ENCODE measurements around the gene KCNMA1.
A peak's percentile ranks its signal among the peaks of the same experiment; 100 is the strongest.

KCNMA1 gene

DNA sequence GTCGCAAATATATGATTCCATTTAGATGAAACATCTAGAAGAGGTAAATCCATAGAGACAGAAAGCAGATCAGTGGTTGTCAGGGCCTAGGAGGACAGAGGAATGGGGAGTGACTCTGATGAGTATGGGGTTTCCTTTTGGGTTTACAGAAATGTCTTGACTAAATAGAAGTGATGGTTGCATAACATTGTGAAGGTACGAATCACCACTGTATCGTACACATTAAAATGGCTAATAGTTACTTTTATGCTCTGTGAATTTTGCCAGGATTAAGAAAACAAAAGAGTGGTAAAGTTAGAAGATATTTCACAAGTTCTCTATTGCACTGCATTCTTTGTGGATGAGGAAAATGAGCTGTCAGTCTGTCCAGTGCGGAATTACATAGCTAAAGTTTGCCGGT lies 407.4 kb downstream of the KCNMA1 start:
- FAIRE-seq (peak; percentile 89), DNase-seq (ENCODE audit: insufficient read length, low spot score) (no peak)
- no peak for TF ChIP-seq POLR2A (IDR thresholded peaks at IDR 0.05; ENCODE audit: low read depth, low read length)

DNA sequence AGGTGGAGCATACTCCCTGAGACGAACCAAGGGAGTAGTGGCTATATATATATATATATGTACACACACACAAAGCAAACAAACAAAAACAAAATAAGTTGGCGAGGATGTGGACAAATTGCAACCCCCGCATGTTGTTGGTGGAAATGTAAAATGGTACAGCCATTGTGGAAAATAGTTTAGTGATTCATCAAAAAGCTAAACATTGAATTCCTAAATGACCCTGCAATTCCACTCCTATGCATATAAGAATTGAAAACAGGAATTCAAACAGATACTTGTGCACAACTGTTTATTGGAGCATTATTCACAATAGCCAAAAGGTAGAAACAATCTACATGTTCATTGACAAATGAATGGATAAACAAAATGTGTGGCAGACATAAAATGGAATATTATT lies 407.9 kb downstream of the KCNMA1 start:
- FAIRE-seq: no peak
- no peak for DNase-seq (ENCODE audit: insufficient read length, low spot score)
- no peak for TF ChIP-seq POLR2A (IDR thresholded peaks at IDR 0.05; ENCODE audit: low read depth, low read length)

DNA sequence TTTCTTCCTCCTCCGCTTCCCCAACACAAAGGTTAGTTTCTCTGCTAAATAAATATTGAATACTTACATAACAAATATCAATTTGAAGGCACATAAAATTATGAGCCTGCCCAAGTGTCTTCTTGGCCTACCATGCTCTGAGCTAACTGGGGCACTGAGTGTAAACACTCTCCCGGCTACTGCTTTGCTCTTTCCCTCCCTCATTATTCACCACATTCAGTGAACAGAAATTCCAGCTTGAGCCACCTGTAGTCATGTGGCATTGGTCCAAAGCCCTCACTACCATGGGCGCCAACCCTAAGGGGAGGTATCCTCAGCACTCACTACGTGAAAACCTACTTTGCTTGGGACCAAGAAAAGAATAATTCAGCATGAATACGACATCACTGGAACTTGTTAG lies 409.0 kb downstream of the KCNMA1 start:
- FAIRE-seq (peak; percentile 68), DNase-seq (ENCODE audit: insufficient read length, low spot score) (no peak)
- no peak for TF ChIP-seq POLR2A (IDR thresholded peaks at IDR 0.05; ENCODE audit: low read depth, low read length)

DNA sequence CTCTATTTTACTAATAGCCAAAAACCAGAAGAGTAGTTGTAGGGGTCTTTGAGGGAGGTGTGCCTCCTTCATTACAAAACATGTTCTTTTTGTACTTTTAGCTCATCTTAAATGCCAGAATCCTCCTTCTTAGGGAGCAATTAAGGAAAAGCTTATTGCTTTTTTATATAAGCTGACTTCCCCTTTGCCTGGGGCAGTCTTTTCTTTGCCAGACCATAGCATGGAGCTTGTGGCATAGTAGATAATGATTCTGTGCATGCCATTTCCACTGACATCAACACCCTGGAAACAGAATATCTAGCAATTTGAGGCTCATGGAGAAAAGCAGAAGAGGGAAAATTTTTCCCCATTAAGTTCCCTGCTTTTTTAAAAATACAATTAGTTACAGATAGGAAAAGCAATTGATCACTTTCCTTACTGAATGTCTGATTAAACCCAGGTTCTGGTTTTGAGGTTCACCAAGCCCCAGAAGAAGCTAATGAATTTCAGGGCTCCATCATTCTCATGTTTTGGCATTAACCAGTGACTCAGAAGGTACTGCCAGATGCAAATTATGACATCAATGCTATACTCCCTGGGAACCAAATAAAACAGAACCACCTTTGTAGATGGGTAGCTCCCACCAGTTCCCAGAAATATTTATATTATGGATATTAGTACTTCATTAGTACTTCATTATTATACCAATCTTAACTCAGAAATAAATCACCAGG lies 410.6 kb downstream of the KCNMA1 start:
- no peak for TF ChIP-seq POLR2A (IDR thresholded peaks at IDR 0.05; ENCODE audit: low read depth, low read length)
- FAIRE-seq (no peak), DNase-seq (ENCODE audit: insufficient read length, low spot score) (no peak)

DNA sequence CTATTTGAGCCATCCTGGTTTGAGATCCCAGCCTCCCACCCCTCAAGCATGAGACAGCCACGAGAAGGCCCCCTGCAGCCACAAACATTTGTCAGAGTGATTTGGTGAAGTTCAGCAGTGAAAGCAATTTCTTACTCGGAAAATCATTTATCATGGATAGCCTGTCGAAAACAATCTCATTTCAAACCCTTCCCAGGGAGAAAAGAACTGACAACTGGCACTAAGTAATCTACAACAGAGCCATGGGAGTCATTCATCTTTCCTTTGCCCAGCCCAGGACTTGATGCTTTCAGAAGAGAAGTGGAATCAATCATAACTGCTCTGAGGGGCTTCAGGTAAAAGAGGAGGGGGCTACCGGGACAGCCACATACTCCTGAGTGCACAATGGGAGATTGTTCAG lies 411.2 kb downstream of the KCNMA1 start:
- DNase-seq (ENCODE audit: insufficient read length, low spot score): no peak
- FAIRE-seq: no peak
- no peak for TF ChIP-seq POLR2A (IDR thresholded peaks at IDR 0.05; ENCODE audit: low read depth, low read length)

DNA sequence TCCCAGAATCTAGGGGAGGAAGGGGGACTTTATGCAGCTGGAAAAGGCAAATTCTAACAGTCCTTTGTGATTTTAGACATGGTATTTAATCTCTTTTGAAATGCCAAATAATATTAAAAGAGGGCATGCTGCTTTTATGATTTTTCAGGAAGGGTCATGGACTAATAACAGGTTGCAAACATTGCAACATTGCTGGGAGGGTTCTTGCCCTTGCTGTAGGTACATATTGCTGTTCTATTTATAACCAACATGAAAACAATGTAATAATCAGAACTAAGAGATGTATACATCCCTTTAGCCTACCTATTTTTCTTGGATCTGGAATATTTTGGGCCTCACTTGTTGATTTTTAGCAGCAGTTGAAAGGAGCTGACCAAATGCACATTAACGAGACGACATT lies 411.6 kb downstream of the KCNMA1 start:
- no peak for DNase-seq (ENCODE audit: insufficient read length, low spot score)
- no peak for TF ChIP-seq POLR2A (IDR thresholded peaks at IDR 0.05; ENCODE audit: low read depth, low read length)
- FAIRE-seq: no peak

DNA sequence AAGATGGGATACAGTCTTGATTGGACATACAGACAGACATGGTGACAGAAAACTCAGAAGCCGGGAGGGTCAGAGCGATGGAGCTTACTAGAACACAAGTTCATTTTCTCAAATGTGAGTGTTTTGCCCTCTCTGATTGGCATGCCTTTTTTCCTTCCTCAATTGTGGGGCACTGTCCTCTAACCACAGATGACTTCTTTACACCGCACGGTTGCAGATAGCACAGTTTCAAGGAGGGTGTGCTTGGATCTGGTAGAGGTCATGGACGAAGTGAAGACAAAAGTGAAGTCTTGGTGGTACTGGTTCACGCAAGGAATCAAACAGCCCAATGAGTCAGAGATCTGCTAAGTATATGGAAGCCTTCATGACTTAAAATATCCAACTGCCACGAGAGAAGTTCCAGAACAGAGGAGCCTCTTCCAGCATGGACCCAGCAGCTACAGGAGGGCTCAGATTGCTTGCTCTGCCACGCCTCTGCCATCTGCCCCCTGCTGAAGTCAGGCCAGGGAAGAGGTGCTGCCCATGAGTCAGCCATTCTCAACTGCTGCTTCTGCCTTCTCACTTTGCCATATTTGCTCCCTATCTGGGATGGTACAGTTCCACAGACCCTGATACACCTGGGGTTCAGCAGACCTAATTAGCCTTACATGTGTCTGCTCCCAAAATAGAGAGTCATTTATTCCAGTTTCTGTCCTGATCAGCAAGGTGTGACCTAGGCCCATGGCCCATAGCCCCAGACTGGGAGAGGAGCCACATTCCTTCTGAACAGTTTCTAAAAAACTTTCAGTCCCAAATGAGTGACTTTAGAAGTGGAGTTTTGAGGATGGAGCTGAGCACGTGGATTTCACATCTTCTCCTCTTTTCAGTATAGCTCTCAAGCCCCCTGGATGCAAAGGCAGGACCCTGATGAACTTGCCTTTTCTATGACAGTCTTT lies 413.8 kb downstream of the KCNMA1 start:
- no peak for TF ChIP-seq POLR2A (IDR thresholded peaks at IDR 0.05; ENCODE audit: low read depth, low read length)
- peak; percentile 73 for FAIRE-seq
- peak; percentile 26 for DNase-seq (ENCODE audit: insufficient read length, low spot score)

DNA sequence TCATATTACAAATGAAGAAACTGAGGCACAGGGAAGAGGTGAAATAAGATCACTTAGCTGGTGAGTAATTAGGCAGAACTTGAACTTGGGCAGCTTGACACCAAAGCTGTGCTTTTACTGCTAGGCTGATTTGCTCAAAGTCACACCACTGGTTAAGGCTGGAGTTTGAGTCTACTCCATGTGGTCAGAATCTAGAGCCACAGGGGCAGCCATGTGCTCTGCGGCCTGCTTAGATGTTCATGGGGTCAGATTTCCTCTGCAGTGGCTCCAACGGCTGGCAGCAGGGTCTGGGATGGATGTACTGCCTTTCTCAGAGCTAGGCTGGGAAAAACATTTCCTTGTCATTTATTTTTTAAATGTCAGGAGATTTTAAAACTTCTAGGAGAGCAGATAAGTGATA lies 417.5 kb downstream of the KCNMA1 start:
- TF ChIP-seq POLR2A (IDR thresholded peaks at IDR 0.05; ENCODE audit: low read depth, low read length): no peak
- FAIRE-seq (no peak), DNase-seq (ENCODE audit: insufficient read length, low spot score) (no peak)

DNA sequence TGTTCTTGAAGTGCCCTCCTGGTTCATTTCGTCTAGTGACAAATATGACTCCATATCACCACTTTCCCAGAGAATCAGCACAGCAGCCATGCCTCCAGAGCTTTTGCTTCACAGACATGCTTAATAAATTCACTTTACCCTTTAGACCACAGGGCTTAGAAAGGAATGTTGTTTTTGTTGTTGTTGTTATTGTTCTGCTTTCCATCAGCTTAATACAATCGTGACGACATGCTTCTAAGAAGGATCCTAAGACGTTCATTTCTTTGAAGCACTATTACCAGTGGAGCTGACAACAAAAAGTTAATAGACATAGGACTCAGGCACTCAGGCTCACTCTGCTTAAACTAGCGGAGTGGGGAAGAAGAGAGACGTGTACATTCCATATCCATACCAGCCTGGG lies 418.6 kb downstream of the KCNMA1 start:
- DNase-seq (ENCODE audit: insufficient read length, low spot score): no peak
- FAIRE-seq: no peak
- TF ChIP-seq POLR2A (IDR thresholded peaks at IDR 0.05; ENCODE audit: low read depth, low read length): no peak

DNA sequence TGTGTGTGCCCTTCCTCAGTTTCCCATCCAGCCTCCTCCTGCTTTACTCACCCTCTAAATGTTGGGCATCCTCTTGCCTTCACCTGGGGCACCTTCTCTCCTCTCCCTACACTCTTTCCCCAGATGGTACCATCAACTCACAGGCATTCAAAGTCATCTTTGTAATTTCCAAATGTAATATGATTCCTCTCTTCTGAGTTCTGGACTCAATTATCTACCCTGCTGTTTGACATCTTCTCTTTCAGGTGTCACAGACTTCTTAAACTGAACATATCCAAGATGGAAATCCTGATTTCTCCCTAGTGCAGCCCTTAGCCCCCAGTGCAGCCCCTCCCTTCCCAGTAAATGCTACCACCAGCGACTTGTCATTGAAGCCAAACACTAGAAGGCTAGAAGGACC lies 422.8 kb downstream of the KCNMA1 start:
- DNase-seq (ENCODE audit: insufficient read length, low spot score): no peak
- TF ChIP-seq POLR2A (IDR thresholded peaks at IDR 0.05; ENCODE audit: low read depth, low read length): no peak
- no peak for FAIRE-seq

DNA sequence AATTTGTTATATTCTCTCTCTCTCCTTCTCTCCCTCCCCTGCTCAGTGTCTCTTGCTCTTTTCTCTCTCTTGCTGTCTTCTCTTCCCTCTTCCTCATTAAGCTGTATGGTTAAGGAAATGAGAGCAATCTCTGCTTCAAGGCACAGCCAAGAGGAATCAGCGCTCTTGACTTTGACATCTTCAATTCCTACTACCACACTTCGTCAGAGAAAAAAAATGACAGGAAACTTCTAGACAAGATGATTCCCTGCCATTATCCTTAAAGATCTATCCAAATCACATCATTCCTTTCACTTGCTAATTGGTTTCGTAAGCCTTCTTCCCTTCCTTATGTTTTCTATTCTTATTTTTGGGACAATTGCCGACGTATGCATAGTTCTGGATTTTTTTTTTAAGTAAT lies 425.0 kb downstream of the KCNMA1 start:
- FAIRE-seq: no peak
- no peak for TF ChIP-seq POLR2A (IDR thresholded peaks at IDR 0.05; ENCODE audit: low read depth, low read length)
- no peak for DNase-seq (ENCODE audit: insufficient read length, low spot score)

DNA sequence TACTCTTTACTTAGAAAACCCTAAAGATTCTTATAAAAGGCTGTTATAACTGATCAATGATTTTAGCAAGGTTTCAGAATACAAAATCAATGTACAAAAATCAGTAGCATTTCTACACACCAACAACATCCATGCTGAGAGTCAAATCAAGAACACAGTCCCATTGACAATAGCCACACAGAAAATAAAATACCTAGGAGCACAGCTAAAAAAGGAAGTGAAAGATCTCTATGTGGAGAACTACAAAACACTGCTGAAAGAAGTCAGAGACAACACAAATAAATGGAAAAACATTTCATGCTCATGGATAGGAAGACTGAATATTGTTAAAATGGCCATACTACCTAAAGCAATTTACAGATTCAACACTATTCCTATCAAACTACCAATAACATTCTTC lies 427.0 kb downstream of the KCNMA1 start:
- FAIRE-seq: peak; percentile 43
- no peak for TF ChIP-seq POLR2A (IDR thresholded peaks at IDR 0.05; ENCODE audit: low read depth, low read length)
- DNase-seq (ENCODE audit: insufficient read length, low spot score): no peak

DNA sequence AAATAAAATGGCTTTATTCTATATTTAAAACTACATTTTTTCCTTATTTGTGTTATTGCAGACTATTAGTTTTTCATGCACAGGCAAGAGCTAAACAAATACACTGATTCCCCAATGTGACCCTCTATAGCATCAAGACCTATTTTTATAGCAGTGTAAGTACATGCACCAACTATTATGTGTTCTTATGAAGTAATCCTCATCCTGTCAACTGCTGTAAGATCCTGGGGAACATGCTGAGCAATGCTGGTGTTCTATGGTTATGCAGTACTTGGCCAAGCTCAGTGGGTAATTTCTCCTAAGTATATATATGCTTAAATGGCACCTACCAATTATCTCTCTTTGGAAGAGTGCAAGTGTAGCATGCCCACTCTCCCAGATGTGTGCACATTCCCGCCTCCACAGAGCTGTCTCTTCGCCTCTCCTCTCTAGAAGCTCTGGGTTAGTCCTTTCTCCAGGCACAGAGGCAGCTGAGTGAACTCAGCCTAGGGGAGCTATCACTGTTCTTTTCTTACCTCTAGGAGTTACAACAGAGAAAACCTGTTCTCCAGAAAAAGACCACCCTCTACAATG lies 428.8 kb downstream of the KCNMA1 start:
- TF ChIP-seq POLR2A (IDR thresholded peaks at IDR 0.05; ENCODE audit: low read depth, low read length): no peak
- FAIRE-seq: no peak
- DNase-seq (ENCODE audit: insufficient read length, low spot score): no peak

DNA sequence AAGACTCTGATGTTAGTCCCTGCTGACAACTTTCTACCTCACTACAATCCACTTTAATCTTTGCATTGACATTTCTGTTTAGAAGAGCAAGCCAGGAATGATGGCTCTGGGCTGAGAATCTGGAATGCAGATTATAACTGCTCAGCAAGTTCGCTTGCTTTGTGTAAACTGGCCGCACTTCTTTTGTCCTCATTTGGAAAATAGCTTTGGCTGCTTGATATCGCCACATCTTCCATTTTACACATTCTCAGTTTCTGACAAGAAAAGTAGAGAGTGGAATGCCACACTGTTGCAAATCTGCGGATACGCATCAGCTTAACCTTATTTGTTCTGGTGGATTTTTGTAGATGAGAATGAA lies 429.8 kb downstream of the KCNMA1 start:
- no peak for TF ChIP-seq POLR2A (IDR thresholded peaks at IDR 0.05; ENCODE audit: low read depth, low read length)
- FAIRE-seq: peak; percentile 86
- DNase-seq (ENCODE audit: insufficient read length, low spot score): no peak

Measured in H54 (cell line).